Lower leg skin (tissue), 4 donors: ENCODE measurements around the gene CSNK1A1L. TPM values are rescaled to one million over a fixed set of nuclear protein-coding genes. Genes with fewer than 3 reads are reported as not detected.
A peak's percentile ranks its signal among the peaks of the same experiment; 100 is the strongest.

Experiments
- DNase-seq, 2 donors: peaks; one replicate each; pipeline ENCODE4 v3.0.0-alpha.2; 2019; ENCODE audit warnings: low spot score in 2 of 2
- H3K4me3 ChIP-seq: fragments of 200-600 bp; sonication (generic); 2 replicates; pipeline ENCODE4 v1.5.1; 2017; ENCODE audit warnings: mild to moderate bottlenecking, low read depth; ENCODE audit not compliant: poor library complexity, severe bottlenecking
- POLR2A ChIP-seq, 2 donors: fragments of 450-650 bp; IDR thresholded peaks; one replicate each; pipeline ENCODE4 v1.6.1; 2016 to 2017; ENCODE audit warnings: antibody characterized with exemption in 2 of 2, mild to moderate bottlenecking in 1 of 2, moderate library complexity in 1 of 2
- WGBS, 2 donors: methylation state at CpG; one replicate each; pipeline ENCODE4 v1.1.5; 2018; 5-methylcytosine and 5-hydroxymethylcytosine counted together
- intact Hi-C: fragments of 100-400 bp; cut with DNase I; formaldehyde crosslinking; loops from one replicate; pipeline ENCODE4 v1.15.0; 2023; ENCODE audit warnings: low total_unique reads
- total RNA-seq, 4 donors: library from RNA; depleted of rRNA; stranded (reverse); fragments of >200 nt; gene quantifications; one replicate each; pipeline ENCODE4 v1.1.0, GENCODE V29; 2016
- TF ChIP-seq, protein P1 (sequence below), 3 donors: fragments of 450-650 bp; IDR thresholded peaks; one replicate each; pipeline ENCODE4 v1.5.1; 2016; ENCODE audit warnings: antibody characterized with exemption in 3 of 3, mild to moderate bottlenecking in 3 of 3, moderate library complexity in 2 of 3

Gene CSNK1A1L
- total RNA-seq, 4 donors from 2014 or later, result not detected

DNA sequence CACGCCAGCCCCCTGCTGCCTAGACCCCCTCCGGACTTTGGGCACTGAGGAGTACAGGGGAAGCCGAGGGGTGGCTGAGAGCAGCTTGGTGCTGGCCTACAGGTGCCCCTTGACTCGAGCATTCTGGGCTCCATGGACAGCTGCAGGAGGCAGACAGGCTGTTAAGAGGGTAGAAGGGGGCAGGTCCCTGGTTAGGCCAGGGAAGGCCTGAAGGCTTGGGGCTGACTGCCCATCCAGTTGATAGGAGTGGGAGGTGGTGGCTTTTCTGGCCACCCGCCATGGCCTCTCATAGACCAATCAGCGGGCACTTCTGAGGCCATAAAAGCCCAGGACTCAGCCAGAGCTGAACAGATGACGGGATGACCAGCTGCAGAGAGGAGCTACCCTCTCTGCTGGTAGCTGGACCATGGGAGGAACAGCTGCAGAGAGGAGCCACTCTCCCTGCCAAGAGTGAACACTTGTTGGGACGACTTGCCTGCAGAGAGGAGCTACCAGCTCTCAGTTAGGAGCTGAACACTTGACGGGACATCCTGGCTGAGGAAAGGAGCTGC, 35.2 kb downstream of the CSNK1A1L start:
- TF ChIP-seq, protein P1, sequence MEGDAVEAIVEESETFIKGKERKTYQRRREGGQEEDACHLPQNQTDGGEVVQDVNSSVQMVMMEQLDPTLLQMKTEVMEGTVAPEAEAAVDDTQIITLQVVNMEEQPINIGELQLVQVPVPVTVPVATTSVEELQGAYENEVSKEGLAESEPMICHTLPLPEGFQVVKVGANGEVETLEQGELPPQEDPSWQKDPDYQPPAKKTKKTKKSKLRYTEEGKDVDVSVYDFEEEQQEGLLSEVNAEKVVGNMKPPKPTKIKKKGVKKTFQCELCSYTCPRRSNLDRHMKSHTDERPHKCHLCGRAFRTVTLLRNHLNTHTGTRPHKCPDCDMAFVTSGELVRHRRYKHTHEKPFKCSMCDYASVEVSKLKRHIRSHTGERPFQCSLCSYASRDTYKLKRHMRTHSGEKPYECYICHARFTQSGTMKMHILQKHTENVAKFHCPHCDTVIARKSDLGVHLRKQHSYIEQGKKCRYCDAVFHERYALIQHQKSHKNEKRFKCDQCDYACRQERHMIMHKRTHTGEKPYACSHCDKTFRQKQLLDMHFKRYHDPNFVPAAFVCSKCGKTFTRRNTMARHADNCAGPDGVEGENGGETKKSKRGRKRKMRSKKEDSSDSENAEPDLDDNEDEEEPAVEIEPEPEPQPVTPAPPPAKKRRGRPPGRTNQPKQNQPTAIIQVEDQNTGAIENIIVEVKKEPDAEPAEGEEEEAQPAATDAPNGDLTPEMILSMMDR (IDR thresholded peaks at IDR 0.05), result no peak
- TF ChIP-seq POLR2A (IDR thresholded peaks at IDR 0.05), result no peak
- WGBS, 2 donors, result 83 to 88% methylated on average over 7 to 8 of the region's 9 CpGs
- H3K4me3 ChIP-seq, result no peak overlapping the region
- intact Hi-C loops, result no loop called here
- DNase-seq, result no peak

DNA sequence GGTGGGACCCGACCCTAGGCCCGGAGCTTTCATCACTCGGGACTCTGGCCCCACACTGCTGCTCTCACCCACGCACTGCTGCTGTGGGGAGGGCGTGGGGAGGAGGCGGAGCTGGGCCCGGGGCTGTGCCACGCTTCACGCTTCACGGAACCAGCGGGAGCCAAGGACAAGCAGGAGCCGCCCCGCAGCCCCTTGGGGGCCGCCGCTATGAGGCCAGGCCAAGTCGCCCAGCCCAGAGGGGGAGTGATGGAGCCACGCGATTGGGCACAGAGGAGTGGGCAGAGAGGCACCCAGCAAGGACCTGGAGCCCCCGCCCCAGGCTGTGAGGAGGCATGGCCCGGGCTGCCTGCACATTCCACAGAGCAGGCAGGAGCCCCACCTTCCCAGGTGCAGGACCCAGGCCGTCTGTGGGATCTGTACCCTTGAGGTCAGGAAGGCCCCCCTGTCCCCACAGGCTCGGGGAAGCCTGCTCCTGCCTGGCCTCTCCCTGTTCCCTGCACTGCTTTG, 35.8 kb downstream of the CSNK1A1L start:
- intact Hi-C loops, result no loop called here
- H3K4me3 ChIP-seq, result no peak overlapping the region
- TF ChIP-seq, protein P1 (IDR thresholded peaks at IDR 0.05), result no peak
- TF ChIP-seq POLR2A (IDR thresholded peaks at IDR 0.05), result no peak
- DNase-seq, result no peak
- 71 to 80% methylated on average over 2 to 8 of the region's 22 CpGs for WGBS, 2 donors

DNA sequence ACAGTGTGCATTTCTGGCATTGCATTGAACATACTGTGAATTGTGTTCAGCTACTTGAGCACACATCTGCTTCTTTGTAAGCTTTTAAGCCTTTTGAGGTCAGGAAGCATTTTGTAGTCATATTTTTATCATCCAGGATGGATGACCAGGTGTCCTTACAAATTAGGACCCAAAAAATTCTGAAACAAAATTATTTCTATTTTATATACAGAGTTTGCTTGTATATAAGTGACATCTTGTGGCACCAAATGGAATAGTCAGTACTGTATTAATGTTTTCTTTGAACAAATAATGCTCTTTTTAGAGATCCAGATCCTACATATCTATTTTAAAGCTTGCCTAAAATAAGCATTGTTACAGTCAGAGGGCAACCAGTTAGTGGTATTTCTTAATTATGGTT, 36.5 kb downstream of the CSNK1A1L start:
- no peak for DNase-seq
- H3K4me3 ChIP-seq, result no peak overlapping the region
- TF ChIP-seq POLR2A (IDR thresholded peaks at IDR 0.05), result no peak
- TF ChIP-seq, protein P1 (IDR thresholded peaks at IDR 0.05), result no peak
- intact Hi-C loops, result no loop called here

DNA sequence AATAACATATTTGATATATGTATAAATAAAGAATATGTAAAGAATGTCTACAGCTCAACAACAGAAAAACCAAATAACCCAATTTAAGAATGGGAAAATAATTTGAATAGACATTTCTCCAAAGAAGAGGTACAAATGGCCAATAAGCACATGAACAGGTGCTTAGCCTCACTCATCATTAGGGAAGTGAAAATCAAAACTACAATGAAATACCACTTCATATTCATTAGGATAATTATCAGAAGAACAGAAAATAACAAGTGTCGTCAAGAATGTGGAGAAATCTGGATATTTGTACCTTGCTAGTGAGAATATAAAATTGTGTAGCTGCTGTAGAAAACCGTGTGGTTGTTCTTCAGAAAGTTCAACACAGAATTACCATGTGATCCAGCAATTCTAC, 37.6 kb downstream of the CSNK1A1L start:
- H3K4me3 ChIP-seq, result no peak overlapping the region
- 77 to 89% methylated on average over 2 of the region's 2 CpGs for WGBS, 2 donors
- no peak for TF ChIP-seq POLR2A (IDR thresholded peaks at IDR 0.05)
- intact Hi-C loops, result no loop called here
- no peak for DNase-seq

DNA sequence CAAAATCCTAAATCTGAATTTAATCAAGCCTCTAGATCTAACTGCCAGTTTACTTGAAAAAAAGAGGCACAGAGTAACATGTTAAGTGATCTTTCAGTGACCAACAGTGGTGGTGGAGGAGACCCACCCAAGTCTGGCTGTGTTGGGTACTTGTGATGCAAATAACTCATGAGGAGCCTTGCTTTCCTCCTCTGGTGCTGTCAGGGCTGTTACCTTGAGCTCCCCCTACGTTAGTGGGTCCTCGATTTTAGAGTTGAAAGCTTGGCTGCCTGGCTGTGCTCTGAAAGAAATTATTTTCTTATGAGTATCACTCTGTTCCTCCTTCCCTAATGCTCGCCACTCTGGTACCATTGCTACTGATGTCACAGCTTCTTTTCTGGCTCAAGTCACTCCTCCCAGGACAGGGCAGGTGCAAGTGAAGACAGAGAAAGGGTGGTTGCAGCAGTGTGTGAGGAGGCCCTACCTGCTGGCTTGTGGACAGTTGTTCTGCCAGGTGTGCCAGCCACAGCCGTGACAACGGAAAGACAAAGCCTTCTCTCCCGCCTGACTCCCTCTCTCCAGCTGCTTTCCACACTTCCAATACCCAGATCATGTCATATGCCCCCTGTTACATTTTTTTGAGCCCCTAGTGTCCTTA, 39.5 kb downstream of the CSNK1A1L start:
- intact Hi-C loops, result no loop called here
- no peak for TF ChIP-seq POLR2A (IDR thresholded peaks at IDR 0.05)
- TF ChIP-seq, protein P1 (IDR thresholded peaks at IDR 0.05), result no peak
- no peak overlapping the region for H3K4me3 ChIP-seq
- DNase-seq, result no peak
- WGBS, 2 donors, result 81 to 88% methylated on average over 6 of the region's 6 CpGs

DNA sequence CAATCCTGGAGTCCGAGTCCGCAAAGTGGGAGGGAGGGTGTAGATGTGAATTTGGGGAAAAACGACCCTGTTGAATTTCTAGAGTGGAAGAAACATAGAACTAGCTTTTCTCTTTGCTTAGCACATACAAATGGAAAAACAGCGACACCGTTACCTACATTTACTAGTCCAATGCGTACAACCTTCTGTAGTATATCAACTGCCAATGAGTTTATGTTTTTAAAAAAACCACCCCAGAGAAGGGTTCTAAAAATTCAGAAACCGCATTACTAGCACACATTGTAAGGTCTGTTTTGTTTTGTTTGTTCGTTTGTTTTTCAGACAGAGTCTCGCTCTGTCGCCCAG, 45.6 kb downstream of the CSNK1A1L start:
- peak overlapping the region; percentile 91 for H3K4me3 ChIP-seq
- no peak for TF ChIP-seq POLR2A (IDR thresholded peaks at IDR 0.05)
- TF ChIP-seq, protein P1 (IDR thresholded peaks at IDR 0.05), result no peak
- intact Hi-C loops, result no loop called here
- 15 to 16% methylated on average over 10 of the region's 10 CpGs for WGBS, 2 donors
- DNase-seq, result no peak
